HG02678 (cell line): ENCODE results near the gene MCC.

Experiments used
- ATAC-seq: cut with Tn5 transposase; IDR thresholded peaks from one replicate; pipeline ENCODE4 v1.9.1; 2021; ENCODE audit warnings: mild to moderate bottlenecking, moderate library complexity; ENCODE audit not compliant: unreplicated experiment

The MCC gene

DNA sequence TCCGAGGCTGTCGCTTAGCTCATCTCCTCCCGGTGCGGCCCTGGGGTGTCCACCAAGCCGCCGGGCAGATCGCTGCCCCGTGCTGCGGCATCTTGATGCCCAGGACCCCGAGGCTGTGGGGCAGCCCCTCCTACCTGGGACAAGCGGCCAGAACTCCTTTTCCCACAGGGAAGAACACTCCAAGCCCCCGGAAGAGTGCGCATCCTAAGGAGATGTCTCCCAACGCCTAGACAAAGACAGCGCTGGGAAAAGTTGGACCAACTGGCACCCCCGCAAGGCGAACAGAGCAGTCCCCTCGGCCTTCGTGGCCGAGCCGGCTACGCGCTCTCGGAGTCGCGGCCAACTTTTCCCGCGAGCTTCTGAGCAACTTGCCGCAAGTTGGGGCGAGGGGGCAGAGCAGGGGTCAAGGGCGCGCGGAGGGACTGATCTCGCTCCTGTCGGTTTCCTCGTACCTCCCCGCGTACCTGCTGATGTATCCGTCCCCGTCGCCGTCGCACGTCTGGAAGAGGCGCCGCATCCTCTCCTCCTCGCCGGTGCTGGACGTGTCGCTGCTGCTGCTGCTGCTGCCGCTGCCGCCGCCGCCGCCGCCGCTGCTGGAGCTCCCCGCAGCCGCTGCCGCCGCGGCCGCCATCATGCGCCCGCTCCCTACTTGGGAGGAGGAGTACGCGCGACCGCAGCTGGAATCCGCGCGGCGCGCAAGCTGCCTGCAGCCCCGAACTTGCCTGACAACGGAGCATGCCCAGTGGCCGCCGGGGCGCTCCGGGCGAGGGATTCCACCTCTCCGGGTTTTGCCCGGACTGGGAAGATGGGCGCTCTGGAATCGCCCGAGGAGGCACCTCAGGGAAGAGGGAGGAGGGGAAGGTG is at the start of gene MCC:
MCC (minus strand) TSS at position 673 of the 864 bp plus-strand sequence.
- ATAC-seq, result peak; percentile 40

DNA sequence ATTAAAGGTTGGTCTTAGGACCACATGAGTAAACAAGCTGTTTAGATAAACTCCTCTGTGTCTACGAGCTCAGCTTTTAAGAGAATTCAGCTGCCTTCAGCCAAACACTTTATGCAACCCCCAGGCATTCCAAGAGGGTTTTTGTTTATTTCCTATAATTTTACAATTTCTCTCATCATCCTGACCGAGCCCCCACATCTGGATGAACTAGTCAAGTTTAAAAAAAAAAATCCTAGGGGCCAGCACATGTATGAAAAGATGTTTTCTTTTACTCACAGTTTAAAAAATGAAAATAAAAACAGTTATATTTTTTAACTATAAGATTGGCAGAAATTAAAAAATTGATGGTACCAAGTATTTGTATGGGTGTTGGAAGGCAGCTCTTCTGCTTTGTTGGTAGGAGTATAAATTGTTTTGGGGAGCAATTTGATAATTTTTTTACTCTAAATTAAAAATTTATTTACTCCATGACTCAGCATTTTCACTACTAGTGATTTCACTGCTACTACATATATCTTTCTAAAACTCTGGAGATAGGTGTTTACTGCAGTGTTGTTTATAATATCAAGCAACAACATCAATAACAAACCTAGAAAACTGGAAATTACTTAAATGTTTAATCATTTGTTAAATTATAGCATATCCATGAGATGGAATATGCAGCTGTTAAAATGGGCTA is 43.4 kb upstream of the MCC start:
- ATAC-seq, result no peak

DNA sequence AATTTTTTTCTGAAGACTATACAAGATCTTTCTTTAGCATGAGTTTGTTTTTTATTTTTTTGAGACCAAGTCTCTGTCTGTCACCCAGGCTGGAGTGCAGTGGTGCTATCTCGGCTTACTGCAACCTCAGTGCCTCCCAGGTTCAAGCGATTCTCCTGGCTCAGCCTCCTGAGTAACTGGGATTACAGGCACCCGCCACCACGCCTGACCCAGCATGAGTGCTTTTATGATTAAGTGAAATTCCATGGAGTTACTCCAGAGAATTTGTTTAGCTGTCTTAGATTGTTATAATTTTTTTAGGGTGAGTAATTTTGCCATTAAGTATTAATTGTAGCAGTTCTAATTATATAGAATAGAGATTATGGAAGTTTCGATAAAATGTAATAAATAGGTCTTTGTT is 39.5 kb upstream of the MCC start:
- ATAC-seq, result no peak

DNA sequence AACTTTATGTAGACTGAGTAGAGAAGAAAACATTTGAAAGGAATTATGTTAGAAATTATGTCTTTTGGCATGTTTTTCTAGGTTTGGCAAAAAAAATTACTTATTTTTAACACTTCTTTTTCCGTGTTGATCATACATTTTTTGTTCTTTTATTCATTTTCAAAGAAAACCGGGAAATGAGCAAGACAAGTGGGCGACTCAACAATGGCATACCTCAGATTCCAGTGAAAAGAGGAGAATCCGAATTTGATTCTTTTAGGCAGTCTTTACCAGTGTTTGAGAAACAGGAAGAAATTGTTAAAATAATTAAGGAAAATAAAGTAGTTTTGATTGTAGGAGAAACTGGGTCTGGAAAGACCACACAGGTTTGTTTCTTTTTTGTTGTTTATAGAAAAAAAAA is 38.2 kb upstream of the MCC start:
- no peak for ATAC-seq

DNA sequence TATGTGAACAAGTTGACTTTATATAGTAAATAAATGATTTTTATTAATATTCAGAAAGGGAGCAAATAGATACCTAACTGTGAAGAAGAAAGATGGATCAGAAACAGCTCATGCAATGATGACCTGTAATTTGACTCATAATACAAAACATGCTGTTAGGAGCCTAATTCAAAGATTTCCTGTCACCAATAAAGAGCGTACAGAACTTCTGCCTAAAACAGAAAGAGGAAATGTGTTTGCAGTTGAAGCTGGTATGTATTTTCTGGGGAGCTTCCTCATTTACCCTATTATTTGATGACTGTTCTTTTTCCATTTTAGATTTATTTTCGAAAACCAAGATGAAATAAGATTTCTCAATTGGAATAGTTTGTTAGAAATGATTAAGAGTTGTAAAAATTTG is 36.7 kb upstream of the MCC start:
- peak; percentile 65 for ATAC-seq

GRCh38 chr5:113523168-113523567 is 34.9 kb upstream of the MCC start:
- ATAC-seq, result no peak

DNA sequence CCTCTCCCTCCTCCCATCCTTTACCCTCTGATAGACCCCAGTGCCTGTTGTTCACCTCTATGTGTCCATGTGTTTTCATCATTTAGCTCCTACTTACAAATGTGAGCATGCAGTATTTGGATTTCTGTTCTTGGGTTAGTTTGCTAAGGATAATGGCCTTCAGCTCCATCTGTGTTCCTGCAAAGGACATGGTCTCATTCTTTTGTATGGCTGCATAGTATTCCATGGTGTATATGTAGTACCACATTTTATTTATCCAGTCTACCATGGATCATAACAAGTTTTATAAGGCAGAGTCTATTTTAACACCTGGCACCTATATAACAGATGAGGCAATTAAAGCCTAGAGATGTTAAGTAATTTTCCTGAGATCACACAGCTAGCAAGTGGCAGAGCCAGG is 32.6 kb upstream of the MCC start:
- no peak for ATAC-seq

GRCh38 chr5:113520429-113520828 is 32.2 kb upstream of the MCC start:
- peak; percentile 63 for ATAC-seq

- no peak for ATAC-seq
Measured at GRCh38 chr5:113519412-113519811, 31.2 kb upstream of the MCC start.

GRCh38 chr5:113518884-113519283 is 30.6 kb upstream of the MCC start:
- no peak for ATAC-seq

DNA sequence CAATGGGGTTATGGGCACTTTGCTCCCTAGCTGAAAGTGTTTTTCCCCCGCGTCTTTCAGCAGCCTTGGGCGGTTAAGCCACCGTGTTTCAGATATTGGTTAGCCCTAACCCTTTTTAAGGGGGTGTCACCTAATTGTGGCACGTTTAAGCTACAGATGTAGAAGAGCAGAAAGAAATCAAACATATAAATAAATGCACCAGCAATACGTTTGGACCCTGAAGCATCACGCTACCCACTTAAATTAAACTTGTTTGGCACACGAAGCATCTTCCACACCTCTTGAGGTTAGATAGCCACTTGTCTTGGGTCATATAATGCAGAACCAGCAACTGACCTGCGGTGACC is 26.0 kb upstream of the MCC start:
- ATAC-seq, result no peak

GRCh38 chr5:113513384-113514288 is 25.4 kb upstream of the MCC start, which contains the start of gene YTHDC2:
Gene YTHDC2 (plus strand): TSS chr5:113513694. CDS start chr5:113513896, 202 bp downstream.
- ATAC-seq, result peak; percentile 99

GRCh38 chr5:113512341-113512740 is 24.1 kb upstream of the MCC start:
- no peak for ATAC-seq

GRCh38 chr5:113510836-113511451 is 22.7 kb upstream of the MCC start:
- no peak for ATAC-seq

- no peak for ATAC-seq
Measured at GRCh38 chr5:113508756-113509155, 20.5 kb upstream of the MCC start.

- peak; percentile 49 for ATAC-seq
Measured at GRCh38 chr5:113507601-113508000, 19.3 kb upstream of the MCC start.

DNA sequence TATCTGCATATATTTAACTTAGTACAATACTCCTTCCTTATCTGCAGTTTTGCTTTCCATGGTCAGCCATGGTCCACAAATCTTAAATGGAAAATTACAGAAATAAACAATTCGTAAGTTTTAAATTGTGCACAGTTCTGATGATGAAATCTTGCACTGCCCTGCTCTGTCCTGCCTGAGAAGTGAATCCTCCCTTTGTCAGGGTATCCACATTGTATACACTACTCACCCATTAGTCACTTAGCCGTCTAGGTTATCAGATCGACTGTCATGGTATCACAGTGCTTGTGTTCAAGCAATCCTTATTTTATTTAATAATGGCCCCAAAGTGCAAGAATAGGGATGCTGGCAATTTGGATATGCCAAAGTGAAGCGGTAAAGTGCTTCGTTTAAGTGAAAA is 16.9 kb upstream of the MCC start:
- no peak for ATAC-seq

DNA sequence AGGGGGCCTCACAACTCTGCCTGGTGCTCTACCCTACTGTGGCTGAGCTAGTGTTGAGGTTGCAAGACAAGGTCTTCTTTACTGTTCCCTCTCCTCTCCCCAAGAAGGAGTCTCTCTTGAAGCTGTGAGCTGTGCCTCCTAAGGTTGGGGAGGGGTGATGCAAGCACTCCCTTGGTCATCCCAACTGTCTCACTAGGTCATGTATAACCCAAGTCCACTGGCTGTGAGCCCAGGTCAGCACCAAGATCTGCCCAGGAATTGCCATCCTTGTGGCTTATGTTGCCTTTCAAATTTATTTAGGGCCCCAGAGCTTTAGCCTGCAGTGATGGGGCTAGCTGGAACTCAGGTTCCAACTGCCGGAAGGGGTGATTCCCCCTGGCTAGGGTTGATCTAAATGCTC is 14.9 kb upstream of the MCC start:
- ATAC-seq, result no peak

DNA sequence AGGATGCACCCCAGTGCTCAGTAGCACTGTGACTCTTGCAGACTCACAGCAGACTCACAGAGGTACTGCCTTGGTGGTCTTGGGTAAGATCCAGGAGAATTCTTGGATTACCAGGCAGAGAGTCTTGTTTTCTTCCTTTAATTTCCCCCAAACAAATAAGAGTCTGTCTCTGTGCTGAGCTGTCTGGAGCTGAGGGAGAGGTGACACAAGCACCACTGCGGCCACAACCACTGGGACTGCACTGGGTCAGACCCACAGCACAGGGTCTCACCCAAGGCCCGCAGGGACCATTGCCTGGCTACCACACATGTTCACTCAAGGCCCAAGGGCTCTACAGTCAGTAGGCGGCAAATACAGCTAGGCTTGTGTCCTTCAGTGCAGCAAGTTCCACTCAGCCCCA is 13.8 kb upstream of the MCC start:
- ATAC-seq, result no peak

GRCh38 chr5:113495422-113495841 is 7.2 kb upstream of the MCC start:
- no peak for ATAC-seq

DNA sequence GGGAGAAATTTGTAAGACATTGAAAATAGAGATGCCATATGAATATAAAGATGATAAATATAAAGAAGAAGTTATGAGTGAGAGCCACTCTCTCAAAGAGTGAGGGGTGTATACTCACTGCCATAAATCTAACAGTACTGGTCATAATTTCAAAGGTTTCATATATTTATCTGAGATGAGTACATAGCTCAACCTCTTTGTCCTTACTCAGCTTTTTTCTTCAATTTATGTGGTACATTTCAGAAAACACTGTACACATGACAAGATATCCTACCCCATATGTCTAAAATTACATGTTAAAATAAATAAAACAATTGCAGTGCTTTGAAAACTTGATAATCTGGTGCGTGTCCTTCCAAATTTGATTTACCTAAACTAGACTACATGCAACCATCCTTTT is 5.2 kb upstream of the MCC start:
- no peak for ATAC-seq
